ENCODE results near the gene AGAP1.

AGAP1 gene

GRCh38 chr2:235903782-235904584, 410.1 kb downstream of the AGAP1 start:
- no peak for DNase-seq

GRCh38 chr2:235904585-235904931, 410.7 kb downstream of the AGAP1 start:
- no peak for DNase-seq

- DNase-seq, result no peak
These were observed 415.0 kb downstream of the AGAP1 start for GRCh38 chr2:235908826-235909225.

- DNase-seq, result no peak
These were observed 415.5 kb downstream of the AGAP1 start for GRCh38 chr2:235909358-235909757.

GRCh38 chr2:235910067-235910466, 416.2 kb downstream of the AGAP1 start:
- DNase-seq, result no peak

- DNase-seq, result no peak
These were observed 417.3 kb downstream of the AGAP1 start for GRCh38 chr2:235911125-235911524.

- no peak for DNase-seq
These were observed 417.9 kb downstream of the AGAP1 start for GRCh38 chr2:235911633-235912233.

- no peak for DNase-seq
These were observed 420.9 kb downstream of the AGAP1 start for GRCh38 chr2:235914756-235915155.

- DNase-seq, result no peak
These were observed 423.7 kb downstream of the AGAP1 start for GRCh38 chr2:235917506-235917905.

- no peak for DNase-seq
These were observed 425.0 kb downstream of the AGAP1 start for GRCh38 chr2:235918876-235919275.

- DNase-seq, result no peak
These were observed 426.5 kb downstream of the AGAP1 start for GRCh38 chr2:235920216-235920865.

- DNase-seq, result no peak
These were observed 427.8 kb downstream of the AGAP1 start for GRCh38 chr2:235921508-235922191.

GRCh38 chr2:235922839-235923238, 429.0 kb downstream of the AGAP1 start:
- DNase-seq, result no peak

GRCh38 chr2:235923859-235924674, 430.2 kb downstream of the AGAP1 start:
- no peak for DNase-seq

- no peak for DNase-seq
These were observed 430.8 kb downstream of the AGAP1 start for GRCh38 chr2:235924675-235925063.

GRCh38 chr2:235925250-235925919, 431.5 kb downstream of the AGAP1 start:
- DNase-seq, result no peak

GRCh38 chr2:235926229-235926628, 432.4 kb downstream of the AGAP1 start:
- DNase-seq, result no peak

- DNase-seq, result no peak
These were observed 435.0 kb downstream of the AGAP1 start for GRCh38 chr2:235928751-235929370.

GRCh38 chr2:235930701-235931100, 436.9 kb downstream of the AGAP1 start:
- DNase-seq, result no peak

- no peak for DNase-seq
These were observed 437.8 kb downstream of the AGAP1 start for GRCh38 chr2:235931676-235932075.

- no peak for DNase-seq
These were observed 440.4 kb downstream of the AGAP1 start for GRCh38 chr2:235934059-235934773.
